GM12891 (cell line): ENCODE results near the gene C12orf57.

Experiments
- DNase-seq: peaks from one replicate; pipeline ENCODE4 v3.0.0; 2011; ENCODE audit warnings: low spot score; ENCODE audit not compliant: insufficient read length
- FAIRE-seq: peaks from 2 replicates; lab custom pipeline; 2011; peaks lifted over from hg19 to GRCh38; lab: Jason Lieb, UNC
- PAX5 ChIP-seq: IDR thresholded peaks from 2 replicates; pipeline ENCODE4 v1.6.1; 2011; ENCODE audit warnings: low read length, moderate library complexity, mild to moderate bottlenecking; ENCODE audit not compliant: insufficient read depth, severe bottlenecking
- POLR2A ChIP-seq: IDR thresholded peaks from 2 replicates; pipeline ENCODE4 v1.6.1; 2011; ENCODE audit warnings: low read depth, low read length, control low read depth
- POLR2AphosphoS5 ChIP-seq: IDR thresholded peaks from 2 replicates; pipeline ENCODE4 v1.6.1; 2011; ENCODE audit warnings: low read depth, low read length, control low read depth
- POU2F2 ChIP-seq: IDR thresholded peaks from 2 replicates; pipeline ENCODE4 v1.6.1; 2011; ENCODE audit warnings: low read depth, mild to moderate bottlenecking, control low read depth, low read length, moderate library complexity
- SPI1 ChIP-seq: IDR thresholded peaks from 2 replicates; pipeline ENCODE4 v1.6.1; 2011; ENCODE audit warnings: low read depth, low read length, control low read depth
- TAF1 ChIP-seq: IDR thresholded peaks from 2 replicates; pipeline ENCODE4 v1.6.1; 2011; ENCODE audit warnings: low read depth, low read length, control low read depth

The C12orf57 gene

DNA sequence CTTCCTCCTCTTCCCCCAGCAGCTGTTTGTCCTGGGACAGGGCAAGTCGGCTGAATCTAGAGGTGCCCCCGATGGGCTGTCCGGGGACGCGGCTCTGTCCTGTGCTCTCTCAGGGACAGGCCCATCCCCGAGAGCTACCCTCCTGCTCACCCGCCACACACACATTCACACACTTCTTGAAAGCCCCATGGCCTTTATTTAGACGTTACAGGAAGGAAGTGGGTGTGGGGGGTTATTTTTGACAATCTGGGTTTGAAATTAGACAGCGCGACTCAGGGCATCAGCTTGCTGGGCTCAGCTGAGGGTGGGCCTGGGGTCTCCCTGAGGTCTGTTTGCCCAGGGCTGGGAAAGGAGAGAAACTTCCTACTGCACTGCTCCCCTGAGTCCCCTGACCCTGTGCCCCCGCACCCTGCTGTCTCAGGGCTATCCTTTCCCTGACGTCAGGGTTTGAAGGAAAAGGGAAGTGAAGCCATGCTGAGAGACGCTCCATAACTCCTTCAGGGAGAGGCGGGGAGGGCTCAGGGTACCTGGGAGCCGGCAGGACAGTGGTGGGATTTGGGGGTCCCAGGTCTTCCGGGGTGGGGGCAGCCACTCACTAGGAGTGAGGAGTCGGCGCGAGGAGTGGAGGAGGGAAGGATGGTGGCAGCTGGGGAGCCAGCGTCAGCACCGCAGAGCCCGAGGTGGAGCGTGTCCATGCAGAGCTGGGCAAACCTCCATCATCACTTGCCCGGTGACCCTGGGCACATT lies 15.4 kb downstream of the C12orf57 start:
- DNase-seq: no peak
- FAIRE-seq: peak; percentile 95
- TF ChIP-seq POLR2AphosphoS5 (peak; percentile 80), PAX5 (peak; percentile 49), TAF1 (peak; percentile 57; the same call in 1 of the 2 replicates), POLR2A (peak; percentile 75), POU2F2 (peak; percentile 90), SPI1 (peak; percentile 95)

DNA sequence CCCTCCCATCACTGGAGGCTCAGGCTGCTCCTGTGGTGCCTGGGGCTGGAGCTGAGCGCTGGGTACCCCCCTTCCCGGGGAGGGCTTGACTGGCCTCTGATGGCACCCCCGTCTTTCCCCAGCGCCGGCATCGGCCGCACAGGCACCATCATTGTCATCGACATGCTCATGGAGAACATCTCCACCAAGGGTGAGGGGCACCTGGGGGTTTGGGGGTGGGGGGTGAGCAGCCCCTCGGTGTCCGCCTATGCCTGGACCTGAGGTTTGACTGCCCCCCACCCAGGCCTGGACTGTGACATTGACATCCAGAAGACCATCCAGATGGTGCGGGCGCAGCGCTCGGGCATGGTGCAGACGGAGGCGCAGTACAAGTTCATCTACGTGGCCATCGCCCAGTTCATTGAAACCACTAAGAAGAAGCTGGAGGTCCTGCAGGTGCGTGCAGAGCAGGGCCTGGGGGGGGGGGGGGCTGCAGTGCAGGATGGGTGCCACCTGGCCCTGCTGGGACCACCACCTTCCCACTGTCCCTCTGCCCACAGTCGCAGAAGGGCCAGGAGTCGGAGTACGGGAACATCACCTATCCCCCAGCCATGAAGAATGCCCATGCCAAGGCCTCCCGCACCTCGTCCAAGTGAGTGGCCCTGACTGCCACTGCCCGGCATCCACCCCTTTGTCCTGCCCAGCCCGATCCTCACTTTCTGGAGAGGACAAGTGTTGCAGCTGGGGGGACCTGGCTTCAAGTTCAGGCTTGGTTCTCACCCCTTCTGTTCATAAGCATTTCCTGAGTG lies 16.2 kb downstream of the C12orf57 start:
- DNase-seq (no peak), FAIRE-seq (no peak)
- TF ChIP-seq POU2F2 (no peak), PAX5 (no peak), SPI1 (no peak), POLR2A (no peak; the same call in 1 of the 2 replicates), TAF1 (no peak), POLR2AphosphoS5 (no peak)

DNA sequence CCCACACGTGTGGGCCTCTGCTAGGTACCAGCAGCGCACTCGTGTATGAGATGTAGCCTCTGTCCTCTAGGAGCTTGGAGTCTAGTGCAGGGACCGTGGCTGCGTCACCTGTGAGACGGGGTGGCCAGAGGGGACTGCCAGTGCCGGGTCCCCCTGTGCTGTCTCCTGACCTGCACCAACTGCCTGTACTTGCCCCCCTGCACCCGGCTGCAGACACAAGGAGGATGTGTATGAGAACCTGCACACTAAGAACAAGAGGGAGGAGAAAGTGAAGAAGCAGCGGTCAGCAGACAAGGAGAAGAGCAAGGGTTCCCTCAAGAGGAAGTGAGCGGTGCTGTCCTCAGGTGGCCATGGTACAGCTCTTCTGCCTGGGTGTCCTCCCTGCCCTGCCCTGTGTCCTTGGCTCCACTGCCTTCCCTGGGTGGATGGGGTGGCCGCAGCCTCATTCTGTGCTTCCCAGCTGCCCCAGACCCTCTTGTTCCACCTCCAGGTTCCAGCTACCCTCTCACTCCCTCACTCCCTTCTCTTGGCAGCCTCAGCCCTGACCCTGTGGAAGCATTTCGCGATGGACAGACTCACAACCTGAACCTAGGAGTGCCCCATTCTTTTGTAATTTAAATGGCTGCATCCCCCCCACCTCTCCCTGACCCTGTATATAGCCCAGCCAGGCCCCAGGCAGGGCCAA lies 16.9 kb downstream of the C12orf57 start:
- TF ChIP-seq TAF1: no peak
- TF ChIP-seq SPI1: peak; percentile 79
- TF ChIP-seq POLR2A: peak; percentile 53; the same call in 1 of the 2 replicates
- no peak for TF ChIP-seq PAX5
- DNase-seq: no peak
- peak; percentile 81 for FAIRE-seq

DNA sequence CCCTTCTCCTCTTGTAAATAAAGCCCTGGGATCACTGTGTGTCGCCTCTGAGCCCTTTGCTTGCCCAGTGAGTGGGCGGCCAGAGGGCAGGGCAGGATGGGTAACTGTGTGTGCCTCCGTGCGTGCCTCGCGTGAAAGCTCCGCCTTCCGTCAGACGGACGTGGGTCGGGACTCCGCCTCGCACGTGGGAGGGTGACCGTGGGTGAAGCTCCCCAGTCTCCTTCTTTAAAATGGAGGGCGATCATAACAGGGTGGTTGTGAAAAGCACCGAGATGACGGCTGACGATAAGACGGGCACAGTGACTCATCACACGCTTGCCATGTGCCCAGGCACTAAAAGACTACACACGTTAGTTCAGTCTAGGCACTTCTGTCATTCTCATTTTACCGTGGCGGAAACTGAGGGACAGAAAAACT lies 17.5 kb downstream of the C12orf57 start:
- TF ChIP-seq POLR2A (no peak), TAF1 (no peak), POU2F2 (no peak; the same call in 1 of the 2 replicates), POLR2AphosphoS5 (no peak; the same call in 1 of the 2 replicates), SPI1 (no peak), PAX5 (no peak)
- DNase-seq (no peak), FAIRE-seq (peak; percentile 95)

DNA sequence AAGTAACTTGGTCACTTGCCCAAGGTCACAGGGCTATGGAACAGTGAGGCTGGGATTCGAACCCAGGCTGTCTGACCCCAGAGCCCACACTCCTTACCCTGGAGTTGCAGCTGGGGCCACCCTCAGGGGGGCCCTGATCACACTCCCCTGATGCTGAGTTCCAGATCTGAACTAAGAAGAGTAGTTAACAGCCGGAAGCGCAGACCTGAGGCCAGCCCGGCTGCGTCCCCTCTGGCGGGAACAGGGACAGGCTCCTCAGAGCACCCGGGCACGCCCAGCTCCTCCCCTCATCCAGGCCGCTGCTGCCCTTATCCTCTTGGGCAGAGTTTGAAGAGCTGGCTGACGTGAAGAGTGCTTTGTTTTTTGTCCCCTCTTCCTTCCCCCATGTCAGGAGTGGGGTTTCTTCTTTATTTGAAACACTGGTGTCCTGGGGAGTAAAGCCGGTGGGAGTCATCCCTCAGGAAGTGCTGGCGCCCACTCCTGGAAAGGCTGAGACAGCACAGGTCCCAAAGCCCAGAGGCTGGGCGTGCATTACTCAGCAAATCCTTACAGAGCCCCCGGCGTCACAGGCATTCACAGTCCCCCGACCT lies 18.0 kb downstream of the C12orf57 start:
- peak; percentile 36; the same call in 1 of the 2 replicates for TF ChIP-seq POU2F2
- TF ChIP-seq POLR2AphosphoS5: peak; percentile 79
- no peak for TF ChIP-seq TAF1
- 0 out of 2 replicates have a peak, but pooled peaks have one; percentile 0 for TF ChIP-seq SPI1
- TF ChIP-seq POLR2A: 0 out of 2 replicates have a peak, but pooled peaks have one; percentile 43
- TF ChIP-seq PAX5: no peak
- peak; percentile 35 for FAIRE-seq
- DNase-seq: no peak

DNA sequence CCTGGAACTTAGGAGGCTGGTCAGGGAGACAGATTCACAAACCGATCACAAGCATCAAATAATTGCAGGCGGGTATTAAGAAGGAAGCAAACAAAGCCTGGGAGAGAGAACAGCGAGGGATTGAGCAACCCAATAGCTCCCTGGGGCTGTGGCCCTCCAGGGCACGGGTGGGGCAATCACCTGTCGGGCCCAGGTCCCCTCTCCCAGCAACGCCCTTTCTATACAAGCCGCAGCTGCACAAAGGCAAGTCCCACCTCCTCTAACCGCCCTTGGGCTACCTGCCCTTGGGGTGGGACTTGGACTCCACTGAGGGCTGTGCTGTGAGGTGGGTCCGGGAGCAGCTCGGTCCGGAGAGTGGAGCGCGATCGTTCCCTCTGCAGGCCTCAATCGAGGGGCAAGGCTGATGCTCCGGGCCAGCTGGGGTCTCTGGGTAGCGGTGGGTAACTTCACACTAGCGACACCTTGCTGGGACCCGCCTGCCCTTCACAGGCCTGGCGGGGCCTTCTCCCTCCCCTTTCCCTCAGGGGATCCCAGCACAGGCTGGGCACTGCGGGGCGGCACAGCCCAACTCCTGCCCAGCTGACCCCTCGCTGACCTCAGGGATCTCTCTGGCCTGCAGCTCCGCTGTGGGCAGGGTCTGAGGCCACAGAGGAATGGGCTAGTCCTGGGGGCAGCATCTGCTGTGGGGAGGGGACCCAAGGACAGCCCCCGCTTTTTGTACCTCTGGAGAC lies 18.6 kb downstream of the C12orf57 start:
- DNase-seq (no peak), FAIRE-seq (no peak)
- no peak for TF ChIP-seq TAF1
- TF ChIP-seq POLR2A: 0 out of 2 replicates have a peak, but pooled peaks have one; percentile 19

DNA sequence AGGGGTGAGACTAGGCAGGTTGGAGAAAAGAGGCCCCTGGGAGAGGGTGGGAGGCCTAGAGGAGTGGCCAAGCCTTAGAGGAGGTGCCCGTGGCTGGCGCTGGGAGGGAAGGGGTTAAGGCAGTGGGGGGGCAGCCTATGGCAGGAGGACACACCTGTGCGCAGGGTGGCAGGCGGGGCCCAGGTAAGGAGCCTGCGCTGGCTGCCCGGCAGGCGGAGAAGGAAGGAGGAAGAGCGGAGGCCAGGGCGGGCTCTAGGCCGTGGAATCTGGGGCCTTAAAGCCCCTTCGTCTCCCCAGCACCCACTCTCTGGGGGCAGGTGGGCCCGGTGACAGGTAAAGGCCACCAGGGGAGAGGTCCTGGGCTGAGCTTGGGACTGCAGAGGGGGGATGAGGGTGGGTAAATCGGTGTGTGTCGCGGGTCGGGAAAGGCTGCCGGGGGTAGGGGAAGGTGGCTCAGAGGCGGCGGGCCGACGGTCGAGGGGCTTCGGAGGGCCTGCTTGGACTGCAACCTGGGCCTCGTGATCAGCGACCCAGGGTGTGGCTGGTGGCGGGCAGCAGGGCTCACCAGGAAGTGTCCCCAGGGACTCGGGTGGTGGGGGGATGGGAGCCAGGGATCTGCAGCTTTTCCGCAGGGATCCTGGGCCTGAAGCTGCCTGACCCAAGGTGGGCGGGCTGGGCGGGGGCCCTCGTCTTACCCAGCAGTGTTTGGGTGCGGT lies 19.4 kb downstream of the C12orf57 start:
- FAIRE-seq (no peak), DNase-seq (no peak)
- TF ChIP-seq SPI1 (no peak), POU2F2 (no peak), POLR2AphosphoS5 (no peak), TAF1 (no peak), POLR2A (no peak; the same call in 1 of the 2 replicates), PAX5 (no peak)

DNA sequence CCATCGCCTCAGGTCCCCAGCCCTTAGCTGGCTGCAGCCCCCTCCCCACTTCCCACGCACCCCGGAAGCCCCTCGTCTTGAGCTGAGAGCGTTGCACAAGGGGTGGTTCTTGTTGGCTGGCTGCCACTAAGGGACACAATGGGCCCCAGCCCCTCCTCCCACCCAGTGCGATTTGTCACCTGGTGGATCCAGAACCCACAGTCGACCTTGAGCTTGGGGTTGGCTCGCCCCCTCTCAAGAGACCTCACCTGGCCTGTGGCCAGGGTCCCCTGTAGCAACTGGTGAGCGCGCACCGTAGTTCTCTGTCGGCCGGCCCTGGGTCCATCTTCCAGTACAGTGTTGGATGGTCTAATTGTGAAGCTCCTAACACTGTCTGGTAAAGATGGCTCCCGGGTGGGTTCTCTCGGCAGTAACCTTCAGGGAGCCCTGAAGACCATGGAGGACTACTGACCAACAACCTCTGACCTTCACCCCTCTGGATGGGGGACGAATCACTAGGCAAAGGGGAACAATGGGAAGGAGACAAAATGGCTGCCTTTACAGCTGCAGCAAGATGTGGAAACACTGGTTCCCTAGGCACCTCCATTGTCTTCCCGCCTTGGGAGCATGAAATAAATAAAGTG lies 20.1 kb downstream of the C12orf57 start:
- no peak for DNase-seq
- TF ChIP-seq POLR2AphosphoS5 (0 out of 2 replicates have a peak, but pooled peaks have one; percentile 15), POLR2A (no peak)
- FAIRE-seq: no peak
